GM19351 (cell line): ENCODE results near the gene LIPN.

Experiments used
- ATAC-seq: cut with Tn5 transposase; IDR thresholded peaks from one replicate; pipeline ENCODE4 v1.9.1; 2021; ENCODE audit warnings: mild to moderate bottlenecking, moderate library complexity; ENCODE audit not compliant: unreplicated experiment

The LIPN gene

GRCh38 chr10:88783724-88784123 is 23.9 kb downstream of the LIPN start:
- ATAC-seq: no peak

GRCh38 chr10:88786032-88786770 is 26.4 kb downstream of the LIPN start:
- no peak for ATAC-seq

DNA sequence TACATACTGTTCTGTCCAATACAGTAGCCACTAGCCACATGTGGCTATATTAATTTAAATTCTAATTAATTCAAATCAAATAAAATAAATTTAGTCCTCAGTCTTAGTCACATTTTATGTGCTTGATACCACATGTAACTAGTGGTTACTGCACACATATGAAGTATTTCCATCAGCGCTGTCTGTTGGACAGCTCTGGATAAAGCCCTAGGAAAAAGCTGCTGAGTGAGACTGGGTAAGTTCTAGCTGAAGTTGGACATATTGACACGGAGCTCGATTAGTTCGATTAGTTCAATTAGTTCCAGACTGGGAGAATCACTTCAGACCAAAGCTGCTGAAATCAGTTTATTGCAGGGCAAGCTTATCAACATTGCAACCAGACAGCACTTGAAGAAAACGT is 27.6 kb downstream of the LIPN start:
- ATAC-seq: no peak

- ATAC-seq: no peak
Measured at GRCh38 chr10:88788924-88789323, 29.1 kb downstream of the LIPN start.

- no peak for ATAC-seq
Measured at GRCh38 chr10:88791924-88792323, 32.1 kb downstream of the LIPN start.

GRCh38 chr10:88792661-88793060 is 32.8 kb downstream of the LIPN start:
- ATAC-seq: no peak

- peak; percentile 56 for ATAC-seq
Measured at GRCh38 chr10:88793712-88794299, 34.0 kb downstream of the LIPN start.

DNA sequence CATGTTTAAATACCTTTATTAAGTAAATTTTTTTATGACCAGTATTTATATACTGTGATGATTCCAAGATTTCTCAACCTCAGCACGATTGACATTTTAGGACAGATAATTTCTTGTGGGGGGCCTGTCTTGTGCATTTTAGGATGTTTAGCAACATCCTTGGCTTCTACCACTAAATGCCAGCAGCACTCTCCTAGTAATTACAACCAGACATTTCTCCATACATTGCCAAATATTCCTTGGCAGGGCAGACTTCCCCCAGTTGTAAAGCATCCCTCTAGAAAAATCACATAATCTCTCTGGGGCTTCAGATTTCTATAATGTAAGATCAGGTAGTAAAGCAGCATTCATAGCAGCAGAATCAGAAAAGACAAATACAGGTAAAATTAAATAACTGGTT is 34.9 kb downstream of the LIPN start:
- no peak for ATAC-seq

- no peak for ATAC-seq
Measured at GRCh38 chr10:88800152-88801125, 40.6 kb downstream of the LIPN start.

DNA sequence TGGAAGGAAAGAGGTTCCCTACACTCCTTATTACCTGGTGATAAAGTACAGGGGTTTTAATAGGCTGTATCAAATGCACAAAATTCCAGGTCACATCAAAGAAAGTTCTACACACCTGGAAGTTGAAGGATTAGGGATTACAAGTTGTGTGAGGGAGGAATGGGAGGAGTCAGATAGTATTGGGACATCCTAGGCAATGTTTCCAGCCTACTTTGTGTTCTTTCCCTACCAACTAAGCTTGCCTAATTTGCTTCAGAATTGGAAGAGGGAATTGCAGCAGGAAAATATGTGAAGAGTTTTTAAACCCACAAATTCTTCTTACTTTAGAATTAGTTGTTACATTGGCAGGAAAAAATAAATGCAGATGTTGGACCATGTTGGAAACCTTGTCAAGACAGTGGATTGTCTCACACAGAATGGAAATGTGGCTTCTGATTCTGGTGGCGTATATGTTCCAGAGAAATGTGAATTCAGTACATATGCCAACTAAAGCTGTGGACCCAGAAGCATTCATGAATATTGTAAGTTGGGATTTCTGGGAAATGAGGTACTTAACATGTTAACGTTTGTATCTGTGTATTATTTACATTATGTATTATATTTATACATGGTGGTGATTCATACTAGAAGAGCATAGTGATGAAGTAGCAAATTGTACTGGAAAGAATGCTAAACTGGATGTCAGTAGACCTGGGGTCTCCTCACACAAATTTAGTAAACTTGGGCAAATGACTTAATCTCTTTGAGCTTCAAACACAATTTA is 42.9 kb downstream of the LIPN start, which contains the start of gene LIPM:
LIPM (plus strand) TSS at position 208 of the 763 bp plus-strand sequence; CDS start at position 375, 167 bp downstream.
- no peak for ATAC-seq

DNA sequence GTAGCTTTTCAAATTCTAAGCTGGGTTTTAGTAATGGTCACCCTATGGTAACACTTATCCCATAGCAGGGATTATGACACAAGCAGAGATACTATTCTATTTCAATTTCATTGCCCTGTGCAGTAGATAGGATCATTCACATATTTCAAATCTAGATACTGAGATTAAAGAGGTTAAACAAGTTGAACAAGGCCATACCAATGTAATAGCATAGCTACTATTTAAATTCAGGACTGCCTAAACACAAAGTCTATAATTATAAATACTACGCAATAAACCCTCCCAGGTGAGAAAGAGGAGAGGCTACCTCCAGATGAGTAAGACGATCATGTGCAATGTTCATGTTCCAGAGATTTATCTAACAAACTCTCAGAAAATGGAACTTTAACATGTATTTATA is 43.8 kb downstream of the LIPN start:
- ATAC-seq: no peak

GRCh38 chr10:88804083-88804812 is 44.4 kb downstream of the LIPN start:
- no peak for ATAC-seq

DNA sequence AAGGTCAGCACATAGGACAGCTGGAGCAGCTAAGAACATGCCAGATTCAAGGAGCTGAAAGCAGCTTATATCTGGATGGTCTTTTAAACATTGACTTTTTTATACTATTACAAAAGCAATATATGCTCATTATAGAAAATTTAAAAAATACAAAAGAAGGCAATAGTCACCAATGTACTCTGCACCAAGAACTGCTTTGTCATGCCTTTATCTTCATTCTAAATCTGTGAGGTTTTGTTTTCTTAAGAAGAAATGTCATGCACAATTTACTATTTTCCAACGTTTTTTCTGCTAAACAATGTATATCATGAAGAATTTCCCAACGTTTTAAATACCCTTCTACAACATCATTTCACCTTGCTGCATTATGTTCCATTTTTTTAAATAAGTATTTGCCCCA is 45.5 kb downstream of the LIPN start:
- ATAC-seq: no peak

DNA sequence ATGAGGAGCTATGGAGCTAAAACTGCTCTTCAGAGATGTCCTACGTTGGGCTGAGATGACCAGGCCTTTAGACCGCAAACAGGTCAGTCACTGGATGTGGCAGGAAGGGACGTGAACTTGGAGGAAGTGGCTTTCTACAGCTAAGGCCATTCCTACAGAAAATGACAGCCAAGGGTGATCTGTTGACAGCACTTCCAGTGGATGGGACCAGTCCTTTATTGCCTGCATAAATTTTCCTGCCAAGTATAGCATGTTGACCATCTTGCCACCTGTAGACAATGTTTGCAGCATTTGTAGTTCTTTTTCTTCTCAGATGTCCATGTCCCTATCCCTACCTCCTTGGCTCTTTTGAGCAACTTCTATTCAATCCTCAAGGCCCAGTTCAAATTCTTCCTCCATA is 46.1 kb downstream of the LIPN start:
- no peak for ATAC-seq

DNA sequence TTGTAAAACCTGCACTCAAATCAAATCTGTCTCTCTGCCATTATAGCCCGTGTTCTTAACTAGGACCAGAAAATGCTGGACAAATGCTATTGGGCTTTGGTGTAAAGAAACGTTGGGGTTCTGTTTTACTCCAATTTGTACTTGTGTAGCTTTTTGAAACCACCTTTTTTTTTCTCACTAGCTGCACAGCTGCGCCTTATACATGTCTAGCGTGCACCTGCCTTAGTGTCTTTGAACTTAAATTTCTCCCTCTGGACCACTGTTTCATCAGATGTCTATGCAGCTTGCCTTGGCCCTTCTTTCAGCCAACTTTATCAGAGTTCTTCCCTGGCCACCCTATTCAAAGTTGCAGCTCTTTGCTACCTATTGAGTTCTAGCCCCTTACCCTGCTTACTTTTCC is 49.8 kb downstream of the LIPN start:
- ATAC-seq: no peak

- ATAC-seq: no peak
Measured at GRCh38 chr10:88810196-88810961, 50.6 kb downstream of the LIPN start.

DNA sequence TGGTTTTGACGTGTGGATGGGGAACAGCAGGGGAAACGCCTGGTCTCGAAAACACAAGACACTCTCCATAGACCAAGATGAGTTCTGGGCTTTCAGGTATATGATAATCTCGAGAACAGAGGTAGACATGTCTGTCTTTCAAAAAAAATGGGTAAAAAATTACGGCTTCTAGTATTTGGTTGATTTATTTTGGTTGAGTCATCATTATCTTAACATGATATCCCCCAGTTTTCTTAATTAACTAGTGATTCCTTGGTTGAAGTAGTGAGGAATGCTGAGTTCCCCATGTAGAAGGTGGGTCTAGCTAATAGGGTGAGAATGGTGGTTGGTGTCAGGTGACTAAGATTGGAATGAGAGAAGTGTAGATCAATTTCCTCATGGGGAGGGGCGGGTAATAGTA is 53.4 kb downstream of the LIPN start:
- no peak for ATAC-seq

- no peak for ATAC-seq
Measured at GRCh38 chr10:88819290-88819689, 59.5 kb downstream of the LIPN start.

GRCh38 chr10:88820748-88821401 is 61.1 kb downstream of the LIPN start:
- ATAC-seq: no peak
